Caco-2 (cell line): ENCODE measurements around the gene BTBD6. TPM values are rescaled to one million over a fixed set of nuclear protein-coding genes. Genes with fewer than 3 reads are reported as not detected.
A peak's percentile ranks its signal among the peaks of the same experiment; 100 is the strongest.

Source experiments
- Bru-seq: library from RNA; stranded (reverse); fragments of 400-500 nt; gene quantifications from one replicate; lab custom pipeline; 2021; lab: Mats Ljungman, UMichigan
- BruChase-seq, 2 experiments: library from RNA; stranded (reverse); fragments of 400-500 nt; gene quantifications; one replicate each; lab custom pipeline; 2021; lab: Mats Ljungman, UMichigan
- BruUV-seq: library from RNA; stranded (reverse); fragments of 400-500 nt; replicated peaks from 2 replicates; lab custom pipeline; 2021; lab: Mats Ljungman, UMichigan
- CTCF ChIA-PET: fragments of 300-600 bp; sonication (Branson Sonifier 250); formaldehyde crosslinking; loops from one replicate; lab custom pipeline; 2022; ENCODE audit warnings: antibody characterized with exemption; lab: Charles Lee
- POLR2A ChIA-PET: fragments of 300-600 bp; sonication (Branson Sonifier 250); formaldehyde crosslinking; loops from one replicate; lab custom pipeline; 2022; ENCODE audit warnings: antibody characterized with exemption; lab: Charles Lee
- DNase-seq, 2 experiments: peaks; one replicate each; pipeline versions ENCODE4 v3.0.0 to v3.0.0-alpha.2; 2020 to 2022
- H3K27me3 ChIP-seq: replicated peaks from 2 replicates; pipeline ENCODE4 v1.6.0; 2011; ENCODE audit warnings: low read length; ENCODE audit not compliant: control insufficient read depth, insufficient read depth
- H3K36me3 ChIP-seq: 2 replicates; pipeline ENCODE4 v1.5.1; 2011; ENCODE audit warnings: low read length; ENCODE audit not compliant: control insufficient read depth, insufficient read depth
- H3K4me1 ChIP-seq: fragments of 250-450 bp; sonication (Bioruptor Pico); 2 replicates; pipeline ENCODE4 v1.5.1; 2020; ENCODE audit warnings: mild to moderate bottlenecking
- H3K4me3 ChIP-seq: 2 replicates; pipeline ENCODE4 v1.5.1; 2011; ENCODE audit warnings: low read depth, mild to moderate bottlenecking, control low read depth, low read length
- H3K9me3 ChIP-seq: fragments of 250-450 bp; sonication (Bioruptor Pico); 2 replicates; pipeline ENCODE4 v1.5.1; 2020; ENCODE audit warnings: mild to moderate bottlenecking, moderate library complexity
- H3K27ac Mint-ChIP-seq: one replicate; pipeline ENCODE4 v1.8.0; 2022; ENCODE audit warnings: mixed read lengths; ENCODE audit not compliant: unreplicated experiment
- H3K27me3 Mint-ChIP-seq: one replicate; pipeline ENCODE4 v1.8.0; 2022; ENCODE audit warnings: mixed read lengths; ENCODE audit not compliant: insufficient read depth, unreplicated experiment
- H3K36me3 Mint-ChIP-seq: one replicate; pipeline ENCODE4 v1.8.0; 2022; ENCODE audit warnings: mild to moderate bottlenecking, mixed read lengths; ENCODE audit not compliant: insufficient read depth, unreplicated experiment
- H3K4me1 Mint-ChIP-seq: one replicate; pipeline ENCODE4 v1.8.0; 2022; ENCODE audit warnings: low read depth, mixed read lengths; ENCODE audit not compliant: unreplicated experiment
- H3K4me3 Mint-ChIP-seq: one replicate; pipeline ENCODE4 v1.8.0; 2022; ENCODE audit warnings: mild to moderate bottlenecking, moderate library complexity, mixed read lengths; ENCODE audit not compliant: unreplicated experiment
- H3K9me3 Mint-ChIP-seq: one replicate; pipeline ENCODE4 v1.8.0; 2022; ENCODE audit warnings: mixed read lengths; ENCODE audit not compliant: unreplicated experiment
- intact Hi-C: fragments of 100-400 bp; cut with micrococcal nuclease; formaldehyde crosslinking; loops from one replicate; pipeline ENCODE4 v1.10.0; 2022; ENCODE audit not compliant: unreplicated experiment
- long read RNA-seq: library from polyadenylated mRNA; stranded (forward); transcript quantifications from one replicate; pipeline ENCODE4 v2.0.0, GENCODE V29; 2022
- total RNA-seq: library from RNA; stranded (reverse); gene quantifications from 2 replicates; pipeline ENCODE4 v1.2.3, GENCODE V29; 2022
- TF ChIP-seq, protein P1 (sequence below), 2 experiments: fragments of 200-600 bp in 1 of 2; IDR thresholded peaks; 1 replicate in 1 of 2; 2 replicates in 1 of 2; pipeline versions ENCODE4 v1.5.1 to v1.8.0; 2011 to 2022; ENCODE audit warnings: antibody characterized with exemption in 1 of 2, control low read depth in 1 of 2, inconsistent platforms in 1 of 2, low read depth in 1 of 2, low read length in 1 of 2, mild to moderate bottlenecking in 1 of 2, moderate library complexity in 1 of 2; ENCODE audit not compliant: insufficient read depth in 1 of 2, severe bottlenecking in 1 of 2, unreplicated experiment in 1 of 2

BTBD6 gene
- total RNA-seq (22.7 and 25.3 TPM in 2 replicates), Bru-seq, nascent RNA (percentile 59 among the genes with signal in this experiment), BruChase-seq, experiment 1, labeled RNA remaining after a 2-hour chase (percentile 73 among the genes with signal in this experiment), BruChase-seq, experiment 2, labeled RNA remaining after a 6-hour chase (percentile 88 among the genes with signal in this experiment)
- long read RNA-seq, transcript BTBD6-204 (3 exons, 2,195 nt): minor isoform, 16 of 64 reads
- long read RNA-seq, transcript BTBD6-203 (4 exons, 2,176 nt): major isoform, 29 of 64 reads
- long read RNA-seq, transcript BTBD6-206 (5 exons, 1,335 nt): minor isoform, 7 of 64 reads
- long read RNA-seq, partial matches to known transcripts: 4 of 64 reads
- long read RNA-seq, other reads (novel, unspliced or antisense): 4 of 64 reads

DNA sequence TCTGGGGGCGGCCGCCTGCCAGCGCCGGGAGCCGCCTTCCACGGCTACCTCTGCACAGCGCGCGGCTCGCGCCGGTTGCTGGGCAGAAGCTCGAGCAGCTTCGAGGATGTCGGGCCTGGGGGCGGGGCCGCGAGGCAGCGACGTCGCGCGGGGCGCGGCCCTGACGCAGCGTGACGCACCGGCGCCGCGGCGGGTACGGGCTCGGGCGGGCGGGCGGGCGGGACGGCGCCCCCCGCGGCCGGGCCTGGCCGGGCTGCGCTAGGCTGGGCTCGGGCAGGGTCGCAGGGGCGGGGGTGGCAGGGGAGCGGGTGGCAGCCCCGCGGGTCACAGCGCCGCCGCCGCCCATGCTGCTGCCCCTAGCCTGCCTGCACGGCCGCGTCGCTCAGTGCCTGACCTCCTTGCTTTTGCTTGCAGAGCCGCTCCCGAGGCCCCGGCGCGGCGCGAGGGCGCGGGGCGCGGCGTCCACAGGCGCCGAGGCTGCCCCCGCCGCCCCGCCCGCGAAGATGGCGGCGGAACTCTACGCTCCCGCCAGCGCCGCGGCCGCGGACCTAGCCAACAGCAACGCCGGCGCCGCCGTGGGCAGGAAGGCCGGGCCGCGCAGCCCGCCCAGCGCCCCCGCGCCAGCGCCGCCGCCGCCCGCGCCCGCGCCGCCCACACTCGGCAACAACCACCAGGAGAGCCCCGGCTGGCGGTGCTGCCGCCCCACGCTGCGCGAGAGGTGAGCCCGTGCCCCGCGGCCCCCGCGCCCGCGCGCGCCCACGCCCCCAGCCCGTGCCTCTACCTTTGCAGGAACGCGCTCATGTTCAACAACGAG is at the start of gene BTBD6:
TSS of gene BTBD6 (plus strand) at position 166 of the 814 bp plus-strand sequence. CDS start at position 345, 179 bp downstream.
- H3K27ac Mint-ChIP-seq: peak within 1 kb of the TSS; percentile 83
- peaks cover 45% of the 10 kb centered on the region for H3K36me3 Mint-ChIP-seq
- peak within 1 kb of the TSS; percentile 77 for H3K4me3 Mint-ChIP-seq
- Histone ChIP-seq H3K36me3 (peaks cover 4% of the 10 kb centered on the region; the same call in 1 of the 2 replicates), H3K4me3 (peak within 1 kb of the TSS; percentile 84), H3K27me3 (no peaks in the 10 kb centered on the region), H3K4me1 (peaks cover 6% of the 10 kb centered on the region), H3K9me3 (no peaks in the 10 kb centered on the region)
- H3K4me1 Mint-ChIP-seq: peaks cover 7% of the 10 kb centered on the region
- intact Hi-C loops: no loop called here
- BruUV-seq: no TSS peak
- TF ChIP-seq, protein P1, sequence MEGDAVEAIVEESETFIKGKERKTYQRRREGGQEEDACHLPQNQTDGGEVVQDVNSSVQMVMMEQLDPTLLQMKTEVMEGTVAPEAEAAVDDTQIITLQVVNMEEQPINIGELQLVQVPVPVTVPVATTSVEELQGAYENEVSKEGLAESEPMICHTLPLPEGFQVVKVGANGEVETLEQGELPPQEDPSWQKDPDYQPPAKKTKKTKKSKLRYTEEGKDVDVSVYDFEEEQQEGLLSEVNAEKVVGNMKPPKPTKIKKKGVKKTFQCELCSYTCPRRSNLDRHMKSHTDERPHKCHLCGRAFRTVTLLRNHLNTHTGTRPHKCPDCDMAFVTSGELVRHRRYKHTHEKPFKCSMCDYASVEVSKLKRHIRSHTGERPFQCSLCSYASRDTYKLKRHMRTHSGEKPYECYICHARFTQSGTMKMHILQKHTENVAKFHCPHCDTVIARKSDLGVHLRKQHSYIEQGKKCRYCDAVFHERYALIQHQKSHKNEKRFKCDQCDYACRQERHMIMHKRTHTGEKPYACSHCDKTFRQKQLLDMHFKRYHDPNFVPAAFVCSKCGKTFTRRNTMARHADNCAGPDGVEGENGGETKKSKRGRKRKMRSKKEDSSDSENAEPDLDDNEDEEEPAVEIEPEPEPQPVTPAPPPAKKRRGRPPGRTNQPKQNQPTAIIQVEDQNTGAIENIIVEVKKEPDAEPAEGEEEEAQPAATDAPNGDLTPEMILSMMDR (IDR thresholded peaks at IDR 0.05; ENCODE audit: insufficient read depth in 1 of 2, low read depth in 1 of 2, low read length in 1 of 2, severe bottlenecking in 1 of 2, unreplicated experiment in 1 of 2): no peak
- H3K27me3 Mint-ChIP-seq: no peaks in the 10 kb centered on the region
- DNase-seq: peak; percentile 82 to 92
- ChIA-PET CTCF (interaction anchor here (0.6 to 1.7 kb wide), 7 partner anchors 11 to 241 kb away, joined by 3 to 7 read pairs (median 5); partner anchors contain the start of gene BRF1), POLR2A (interaction anchor here (0.5 to 1.9 kb wide), 5 partner anchors 52 to 263 kb away, joined by 3 to 9 read pairs (median 4); partner anchors contain the start of genes BRF1, CLBA1, PACS2 and TEDC1)
- H3K9me3 Mint-ChIP-seq: no peaks in the 10 kb centered on the region

DNA sequence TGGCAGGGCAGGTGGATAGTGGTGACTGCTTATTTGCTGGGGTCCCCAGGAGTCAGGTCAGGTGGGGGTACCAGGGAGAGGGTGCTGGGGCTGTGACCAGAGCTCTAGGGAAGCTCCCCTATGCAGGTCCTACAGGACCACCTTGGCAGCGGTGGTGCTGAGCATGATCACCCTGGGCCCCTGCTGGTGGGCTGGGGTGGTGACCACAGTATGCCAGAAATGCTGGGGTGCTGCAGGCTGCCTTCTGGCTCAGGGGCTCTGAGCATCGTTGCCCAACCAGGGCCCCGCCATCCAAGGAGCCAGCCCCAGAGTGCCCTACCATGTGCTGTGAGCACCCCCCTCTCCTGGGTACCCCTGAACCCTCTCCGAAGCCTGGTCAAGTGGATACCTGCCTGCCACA is 49.7 kb upstream of the BTBD6 start:
- Mint-ChIP-seq H3K4me3 (no peak overlapping the region), H3K27ac (no peak overlapping the region), H3K36me3 (peaks cover 24% of the 10 kb centered on the region), H3K9me3 (no peaks in the 10 kb centered on the region), H3K4me1 (peaks cover 6% of the 10 kb centered on the region), H3K27me3 (peaks cover 11% of the 10 kb centered on the region)
- no peak for DNase-seq
- CTCF ChIA-PET: no interaction called here
- no TSS peak for BruUV-seq
- Histone ChIP-seq H3K4me3 (no peak overlapping the region), H3K36me3 (no peaks in the 10 kb centered on the region), H3K27me3 (no peaks in the 10 kb centered on the region), H3K9me3 (no peaks in the 10 kb centered on the region), H3K4me1 (0 out of 2 replicates have a peak, but pooled peaks cover 5% of the 10 kb centered on the region)
- POLR2A ChIA-PET: no interaction called here
- TF ChIP-seq, protein P1 (IDR thresholded peaks at IDR 0.05; ENCODE audit: insufficient read depth in 1 of 2, low read depth in 1 of 2, low read length in 1 of 2, severe bottlenecking in 1 of 2, unreplicated experiment in 1 of 2): no peak
- intact Hi-C loops: no loop called here

DNA sequence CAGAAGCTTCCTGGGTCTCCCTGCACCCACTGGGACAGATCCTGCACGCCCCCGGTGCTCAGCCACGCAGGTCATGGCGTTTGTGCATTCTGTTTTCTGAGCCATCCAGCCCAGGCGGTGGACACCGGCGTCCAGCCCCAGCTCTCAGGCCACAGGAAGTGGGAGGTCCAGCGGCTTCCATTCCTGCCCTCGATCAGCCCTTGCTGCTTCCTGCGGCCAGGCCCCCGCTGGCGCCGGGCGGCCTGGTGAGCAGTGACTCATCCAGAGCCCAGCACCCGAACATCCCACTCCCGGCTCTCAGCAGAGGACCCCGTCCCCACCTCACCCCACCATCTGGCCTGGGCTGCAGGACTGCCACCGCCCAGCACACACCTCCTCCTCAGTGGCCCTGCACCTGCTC is 49.2 kb upstream of the BTBD6 start:
- POLR2A ChIA-PET: no interaction called here

More for the DNA sequence above, 49.2 kb upstream of the BTBD6 start:
- peaks cover 27% of the 10 kb centered on the region for H3K36me3 Mint-ChIP-seq
- H3K36me3 ChIP-seq: no peaks in the 10 kb centered on the region
- DNase-seq: no peak
- no peak overlapping the region for H3K4me3 Mint-ChIP-seq
- TF ChIP-seq, protein P1 (IDR thresholded peaks at IDR 0.05; ENCODE audit: insufficient read depth in 1 of 2, low read depth in 1 of 2, low read length in 1 of 2, severe bottlenecking in 1 of 2, unreplicated experiment in 1 of 2): no peak
- intact Hi-C loops: no loop called here
- no peaks in the 10 kb centered on the region for H3K9me3 Mint-ChIP-seq
- H3K27me3 Mint-ChIP-seq: peaks cover 10% of the 10 kb centered on the region
- H3K9me3 ChIP-seq: no peaks in the 10 kb centered on the region
- H3K4me1 ChIP-seq: 0 out of 2 replicates have a peak, but pooled peaks cover 5% of the 10 kb centered on the region
- CTCF ChIA-PET: no interaction called here
- no peaks in the 10 kb centered on the region for H3K27me3 ChIP-seq
- H3K27ac Mint-ChIP-seq: no peak overlapping the region
- H3K4me3 ChIP-seq: no peak overlapping the region
- peaks cover 6% of the 10 kb centered on the region for H3K4me1 Mint-ChIP-seq
- no TSS peak for BruUV-seq
